Fibroblast of lung (primary cell): Measurements from ENCODE around the gene ATP11C. TPM values are rescaled to one million over a fixed set of nuclear protein-coding genes. Genes with fewer than 3 reads are reported as not detected.

Experiments used
- DNase-seq, 2 donors: peaks; one replicate each; pipeline versions ENCODE4 v3.0.0 to v3.0.0-alpha.2; 2010; ENCODE audit warnings: low read depth in 2 of 2
- H2AFZ ChIP-seq: 2 replicates; pipeline ENCODE4 v1.5.1; 2012; ENCODE audit warnings: low read length, control low read depth, inconsistent platforms
- H3K27ac ChIP-seq: 2 replicates; pipeline ENCODE4 v1.5.1; 2011; ENCODE audit warnings: low read length, control low read depth; ENCODE audit not compliant: insufficient read depth
- H3K27me3 ChIP-seq: 2 replicates; pipeline ENCODE4 v1.5.1; 2011; ENCODE audit warnings: mild to moderate bottlenecking, low read length; ENCODE audit not compliant: control insufficient read depth, insufficient read depth
- H3K36me3 ChIP-seq: 2 replicates; pipeline ENCODE4 v1.5.1; 2011; ENCODE audit warnings: low read length; ENCODE audit not compliant: control insufficient read depth, insufficient read depth
- H3K4me1 ChIP-seq: 2 replicates; pipeline ENCODE4 v1.5.1; 2011; ENCODE audit warnings: low read length; ENCODE audit not compliant: control insufficient read depth, insufficient read depth; ENCODE audit errors: extremely low read depth
- H3K4me2 ChIP-seq: 2 replicates; pipeline ENCODE4 v1.5.1; 2011; ENCODE audit warnings: low read length, control low read depth; ENCODE audit not compliant: insufficient read depth; ENCODE audit errors: extremely low read depth
- H3K4me3 ChIP-seq, 4 experiments: fragments of 200-600 bp in 1 of 4; sonication (generic) in 1 of 4; replicated peaks in 1 of 4; 2 replicates each; pipeline ENCODE4 v1.5.1; 2011 to 2016; ENCODE audit warnings: low read length in 4 of 4, low read depth in 3 of 4, mild to moderate bottlenecking in 3 of 4, control low read depth in 2 of 4, inconsistent platforms in 1 of 4, mixed read lengths in 1 of 4; ENCODE audit not compliant: insufficient read depth in 1 of 4; ENCODE audit errors: control extremely low read depth in 1 of 4
- H3K79me2 ChIP-seq: 2 replicates; pipeline ENCODE4 v1.5.1; 2012; ENCODE audit warnings: mild to moderate bottlenecking, low read length, inconsistent platforms; ENCODE audit not compliant: control insufficient read depth, insufficient read depth
- H3K9ac ChIP-seq: 2 replicates; pipeline ENCODE4 v1.5.1; 2011; ENCODE audit warnings: mild to moderate bottlenecking, low read length, control low read depth; ENCODE audit not compliant: insufficient read depth
- H3K9me3 ChIP-seq: 2 replicates; pipeline ENCODE4 v1.5.1; 2012; ENCODE audit warnings: low read depth, low read length; ENCODE audit not compliant: control insufficient read depth, insufficient read depth
- H4K20me1 ChIP-seq: 2 replicates; pipeline ENCODE4 v1.5.1; 2011; ENCODE audit warnings: low read length; ENCODE audit not compliant: control insufficient read depth, insufficient read depth; ENCODE audit errors: extremely low read depth
- EZH2 ChIP-seq: IDR thresholded peaks from 2 replicates; pipeline ENCODE4 v1.5.1; 2012; ENCODE audit warnings: low read length, control low read depth, mild to moderate bottlenecking; ENCODE audit errors: missing control alignments
- polyA plus RNA-seq, 2 donors: library from polyadenylated mRNA; depleted of rRNA in 1 of 2; stranded (reverse) in 1 of 2; unstranded in 1 of 2; fragments of >200 nt; gene quantifications; 2 replicates each; pipeline ENCODE4 v1.2.1, GENCODE V29; 2011 to 2012; ENCODE audit warnings: missing spikeins in 1 of 2
- total RNA-seq: library from RNA; depleted of rRNA; stranded (reverse); fragments of >200 nt; gene quantifications from 2 replicates; pipeline ENCODE4 v1.2.1, GENCODE V29; 2014
- TF ChIP-seq, protein P1 (sequence below), 2 donors: IDR thresholded peaks in 1 of 2; conservative IDR thresholded peaks in 1 of 2; 1 replicate in 1 of 2; 2 replicates in 1 of 2; pipeline ENCODE4 v1.5.1; 2011 to 2012; ENCODE audit warnings: low read length in 2 of 2, control low read depth in 1 of 2, inconsistent platforms in 1 of 2, low read depth in 1 of 2, mild to moderate bottlenecking in 1 of 2

The ATP11C gene
- total and polyA plus RNA-seq, 2 donors (not counting 1 experiment from before 2014, with no cell fraction given): 47.7 to 68.0 TPM

DNA sequence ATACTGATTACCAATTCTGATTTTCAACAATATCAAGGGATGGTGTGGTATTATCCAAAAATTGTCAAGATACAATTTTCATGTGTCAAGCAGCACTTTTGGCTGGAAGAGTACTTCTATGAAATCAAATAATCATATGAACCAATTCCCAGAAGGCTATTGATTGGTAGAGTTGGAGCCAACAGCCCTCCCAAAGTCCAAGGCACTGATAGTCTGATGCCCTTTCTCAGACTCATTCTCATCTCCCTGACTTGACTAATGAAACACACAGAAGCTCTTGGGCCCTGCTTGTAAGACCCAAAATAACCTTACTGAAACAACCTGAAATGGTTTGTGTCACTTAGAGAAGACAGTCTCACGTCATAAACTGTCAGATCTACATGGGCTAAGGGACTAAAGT, 48.9 kb downstream of the ATP11C start:
- H3K79me2 ChIP-seq: peaks cover 6% of the 10 kb centered on the region

DNA sequence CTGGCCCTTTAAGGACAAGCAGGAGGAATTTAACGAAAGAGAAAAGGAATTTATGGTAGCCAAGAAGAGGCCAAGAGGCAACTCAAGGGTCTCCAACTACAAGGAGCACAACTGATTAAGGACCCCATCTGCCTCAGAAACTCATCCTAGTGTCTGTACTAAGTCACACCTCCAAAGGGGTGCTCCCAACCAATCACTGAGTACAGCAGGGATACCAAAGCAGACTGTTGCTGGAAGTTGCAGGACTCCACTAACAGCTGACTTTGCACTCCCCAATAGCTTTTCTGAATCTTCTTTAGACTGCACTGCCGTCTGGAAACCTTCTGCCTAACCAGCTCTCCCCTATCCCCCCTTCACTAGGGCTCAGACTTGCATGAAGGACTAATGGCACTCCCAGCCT, 50.6 kb downstream of the ATP11C start:
- Histone ChIP-seq H3K79me2 (peaks cover 7% of the 10 kb centered on the region), H3K9me3 (no peaks in the 10 kb centered on the region), H3K36me3 (no peaks in the 10 kb centered on the region), H2AFZ (no peak overlapping the region), H4K20me1 (no peaks in the 10 kb centered on the region), H3K4me3 (no peak overlapping the region), H3K27me3 (no peaks in the 10 kb centered on the region), H3K4me1 (peaks cover 6% of the 10 kb centered on the region), H3K9ac (no peak overlapping the region), H3K4me2 (peak overlapping the region; percentile 37), H3K27ac (peak overlapping the region; percentile 57)
- TF ChIP-seq, protein P1, sequence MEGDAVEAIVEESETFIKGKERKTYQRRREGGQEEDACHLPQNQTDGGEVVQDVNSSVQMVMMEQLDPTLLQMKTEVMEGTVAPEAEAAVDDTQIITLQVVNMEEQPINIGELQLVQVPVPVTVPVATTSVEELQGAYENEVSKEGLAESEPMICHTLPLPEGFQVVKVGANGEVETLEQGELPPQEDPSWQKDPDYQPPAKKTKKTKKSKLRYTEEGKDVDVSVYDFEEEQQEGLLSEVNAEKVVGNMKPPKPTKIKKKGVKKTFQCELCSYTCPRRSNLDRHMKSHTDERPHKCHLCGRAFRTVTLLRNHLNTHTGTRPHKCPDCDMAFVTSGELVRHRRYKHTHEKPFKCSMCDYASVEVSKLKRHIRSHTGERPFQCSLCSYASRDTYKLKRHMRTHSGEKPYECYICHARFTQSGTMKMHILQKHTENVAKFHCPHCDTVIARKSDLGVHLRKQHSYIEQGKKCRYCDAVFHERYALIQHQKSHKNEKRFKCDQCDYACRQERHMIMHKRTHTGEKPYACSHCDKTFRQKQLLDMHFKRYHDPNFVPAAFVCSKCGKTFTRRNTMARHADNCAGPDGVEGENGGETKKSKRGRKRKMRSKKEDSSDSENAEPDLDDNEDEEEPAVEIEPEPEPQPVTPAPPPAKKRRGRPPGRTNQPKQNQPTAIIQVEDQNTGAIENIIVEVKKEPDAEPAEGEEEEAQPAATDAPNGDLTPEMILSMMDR (conservative IDR thresholded peaks at IDR 0.05 in 1 of 2, IDR thresholded peaks at IDR 0.05 in 1 of 2; ENCODE audit: low read depth in 1 of 2, low read length in 2 of 2): no peak
- TF ChIP-seq EZH2: no peak
- peak; percentile 6 to 20 for DNase-seq

More for the DNA sequence above, 48.9 kb downstream of the ATP11C start:
- no peak overlapping the region for H3K27ac ChIP-seq
- H3K9ac ChIP-seq: no peak overlapping the region
- no peaks in the 10 kb centered on the region for H3K27me3 ChIP-seq
- TF ChIP-seq EZH2: no peak
- TF ChIP-seq, protein P1 (conservative IDR thresholded peaks at IDR 0.05 in 1 of 2, IDR thresholded peaks at IDR 0.05 in 1 of 2; ENCODE audit: low read depth in 1 of 2, low read length in 2 of 2): no peak
- no peaks in the 10 kb centered on the region for H3K36me3 ChIP-seq
- no peak for DNase-seq
- peaks cover 6% of the 10 kb centered on the region for H3K4me1 ChIP-seq
- no peaks in the 10 kb centered on the region for H4K20me1 ChIP-seq
- no peak overlapping the region for H3K4me2 ChIP-seq
- H2AFZ ChIP-seq: no peak overlapping the region
- no peaks in the 10 kb centered on the region for H3K9me3 ChIP-seq
- H3K4me3 ChIP-seq: no peak overlapping the region

DNA sequence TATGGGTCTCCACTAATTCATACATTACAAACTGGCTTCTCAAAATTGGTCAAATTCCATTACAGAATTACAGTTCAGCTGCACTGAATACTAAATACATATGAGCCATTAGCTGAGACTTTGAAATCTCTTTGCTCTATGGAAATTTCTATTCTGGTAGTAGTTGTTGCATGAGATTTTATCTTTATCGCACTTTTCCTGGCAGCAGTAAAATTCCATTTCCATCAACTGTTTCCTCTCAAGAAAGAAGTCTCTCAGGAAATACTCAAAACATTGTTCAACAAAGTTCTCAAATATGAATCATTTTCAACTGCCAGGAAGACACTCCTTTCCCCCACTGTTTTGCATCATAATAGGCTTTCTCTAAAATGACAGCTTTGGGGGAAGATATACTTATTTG, 51.3 kb downstream of the ATP11C start:
- H3K36me3 ChIP-seq: no peaks in the 10 kb centered on the region
- peak; percentile 59 to 71 for DNase-seq
- no peaks in the 10 kb centered on the region for H3K9me3 ChIP-seq
- no peak overlapping the region for H3K9ac ChIP-seq
- H3K4me2 ChIP-seq: peak overlapping the region; percentile 40
- peaks cover 7% of the 10 kb centered on the region for H3K79me2 ChIP-seq
- peak overlapping the region; percentile 57 for H3K27ac ChIP-seq
- H3K27me3 ChIP-seq: no peaks in the 10 kb centered on the region
- H3K4me3 ChIP-seq: no peak overlapping the region
- peaks cover 6% of the 10 kb centered on the region for H3K4me1 ChIP-seq
- no peaks in the 10 kb centered on the region for H4K20me1 ChIP-seq
- H2AFZ ChIP-seq: no peak overlapping the region
- TF ChIP-seq EZH2: no peak
- TF ChIP-seq, protein P1 (conservative IDR thresholded peaks at IDR 0.05 in 1 of 2, IDR thresholded peaks at IDR 0.05 in 1 of 2; ENCODE audit: low read depth in 1 of 2, low read length in 2 of 2): no peak
